Measurements from ENCODE around the gene WIPF1.

The WIPF1 gene

DNA sequence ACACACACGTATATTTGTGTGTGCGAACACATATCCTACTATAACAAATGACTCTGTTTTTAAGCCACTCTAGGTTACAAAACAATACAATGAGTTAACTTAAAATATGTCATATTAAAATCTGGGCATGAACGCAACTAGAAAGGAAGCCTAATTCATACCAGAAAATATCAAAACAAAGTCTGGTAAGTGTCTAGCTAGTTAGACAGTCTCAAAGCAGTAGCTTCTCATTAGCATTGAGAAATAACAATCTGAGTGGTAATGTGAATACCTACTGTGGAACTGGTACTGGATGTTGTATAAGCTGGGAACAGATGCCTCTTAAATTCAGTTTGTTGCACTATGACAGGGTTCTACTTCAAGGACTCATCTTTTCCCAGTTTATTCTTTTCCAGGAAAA lies 32.5 kb upstream of the WIPF1 start:
- no peak overlapping the region for H3K4me3 ChIP-seq (replicated peaks; ENCODE audit: low read depth, low read length)
- no peak for DNase-seq (ENCODE audit: low read depth)
- TF ChIP-seq CTCF (IDR thresholded peaks at IDR 0.05; ENCODE audit: low read length, missing control alignments) = no peak

- DNase-seq (ENCODE audit: low read depth) = no peak
- TF ChIP-seq CTCF (IDR thresholded peaks at IDR 0.05; ENCODE audit: low read length, missing control alignments) = no peak
- H3K4me3 ChIP-seq (replicated peaks; ENCODE audit: low read depth, low read length) = no peak overlapping the region
These were observed 31.9 kb upstream of the WIPF1 start for GRCh38 chr2:174629506-174629905.

DNA sequence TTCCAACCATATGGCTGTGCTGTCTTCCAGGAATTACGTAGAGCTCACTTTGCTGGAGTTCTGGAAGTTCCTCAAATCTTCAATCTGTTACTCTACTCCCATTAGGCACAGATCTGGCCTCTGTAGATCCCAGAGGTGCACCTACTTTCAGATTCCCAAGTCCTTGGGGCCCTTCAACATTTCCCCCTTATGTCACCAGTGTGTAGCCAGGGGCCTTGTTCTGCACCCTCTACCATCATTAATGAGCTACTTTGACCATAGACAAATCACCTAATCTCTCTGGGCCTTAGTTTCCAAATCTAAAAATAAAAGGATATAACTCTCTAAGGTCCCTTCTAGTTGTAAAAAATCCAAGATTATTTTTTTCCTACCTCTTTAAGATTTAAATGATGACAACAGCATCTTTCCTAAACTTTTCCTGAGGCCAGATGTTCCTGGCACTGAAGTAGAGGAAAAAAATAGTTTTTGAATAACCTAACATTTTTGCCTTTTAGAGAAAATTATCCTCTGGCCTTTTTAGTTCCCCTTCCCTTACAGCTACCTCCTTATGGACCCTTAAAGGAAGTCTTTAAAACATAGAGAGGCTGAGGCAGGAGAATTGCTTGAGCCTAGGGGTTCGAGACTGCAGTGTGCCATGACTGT lies 31.0 kb upstream of the WIPF1 start:
- TF ChIP-seq CTCF (IDR thresholded peaks at IDR 0.05; ENCODE audit: low read length, missing control alignments) = no peak
- DNase-seq (ENCODE audit: low read depth) = no peak
- H3K4me3 ChIP-seq (replicated peaks; ENCODE audit: low read depth, low read length) = no peak overlapping the region

GRCh38 chr2:174627216-174627615 lies 29.6 kb upstream of the WIPF1 start:
- TF ChIP-seq CTCF (IDR thresholded peaks at IDR 0.05; ENCODE audit: low read length, missing control alignments) = no peak
- no peak overlapping the region for H3K4me3 ChIP-seq (replicated peaks; ENCODE audit: low read depth, low read length)
- DNase-seq (ENCODE audit: low read depth) = no peak

DNA sequence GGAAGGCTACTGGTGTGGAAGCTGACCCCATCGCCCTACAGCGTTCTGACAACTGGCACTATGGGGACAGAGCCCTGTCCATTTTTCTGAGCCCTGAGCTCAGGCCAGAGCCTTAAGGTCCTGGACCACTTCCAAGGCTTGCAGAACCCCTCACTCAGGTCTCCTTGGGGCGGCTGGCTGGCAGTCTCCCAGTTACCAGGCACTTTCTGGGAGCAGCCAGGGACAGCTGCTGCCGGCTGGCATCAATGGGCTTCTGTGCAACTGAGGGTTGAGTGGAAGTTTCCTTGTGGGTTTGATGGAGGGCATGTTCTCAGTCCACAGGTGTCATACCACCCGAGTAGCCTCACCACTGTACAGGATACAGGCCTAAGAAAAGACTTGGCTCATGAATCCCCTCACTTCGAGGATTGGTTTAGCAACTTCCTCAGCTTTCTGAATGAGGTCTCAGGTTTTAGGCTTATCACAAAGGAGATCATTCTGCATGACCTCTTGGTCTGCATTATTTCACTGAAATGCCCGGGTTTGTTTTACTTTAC lies 27.4 kb upstream of the WIPF1 start:
- TF ChIP-seq CTCF (IDR thresholded peaks at IDR 0.05; ENCODE audit: low read length, missing control alignments) = no peak
- H3K4me3 ChIP-seq (replicated peaks; ENCODE audit: low read depth, low read length) = no peak overlapping the region
- DNase-seq (ENCODE audit: low read depth) = no peak

- no peak for TF ChIP-seq CTCF (IDR thresholded peaks at IDR 0.05; ENCODE audit: low read length, missing control alignments)
- DNase-seq (ENCODE audit: low read depth) = no peak
- H3K4me3 ChIP-seq (replicated peaks; ENCODE audit: low read depth, low read length) = no peak overlapping the region
These were observed 26.1 kb upstream of the WIPF1 start for GRCh38 chr2:174623690-174624089.

- no peak for DNase-seq (ENCODE audit: low read depth)
- no peak overlapping the region for H3K4me3 ChIP-seq (replicated peaks; ENCODE audit: low read depth, low read length)
- TF ChIP-seq CTCF (IDR thresholded peaks at IDR 0.05; ENCODE audit: low read length, missing control alignments) = no peak
These were observed 25.6 kb upstream of the WIPF1 start for GRCh38 chr2:174623106-174623637.
